Stimulated activated CD8-positive, alpha-beta memory T cell treated with anti-CD3 and anti-CD28 coated beads, Interleukin-15, amount 100 ng/mL, for 48 hours (primary cell): Measurements from ENCODE around the gene ARFGEF2.
"Not testable (repeated sequence)": the region's sequence is repeated elsewhere in the genome, so short reads cannot be mapped to it uniquely, and the experiment has no call there.

Experiments used
- DNase-seq, 2 donors: peaks; one replicate each; pipeline ENCODE4 v3.0.0-alpha.2; 2020; ENCODE audit warnings: low read depth in 2 of 2

Gene ARFGEF2

GRCh38 chr20:49063279-49063678 is 141.8 kb downstream of the ARFGEF2 start:
- no peak for DNase-seq

GRCh38 chr20:49074521-49074920 is 153.0 kb downstream of the ARFGEF2 start:
- DNase-seq = no peak

GRCh38 chr20:49078310-49078709 is 156.8 kb downstream of the ARFGEF2 start:
- DNase-seq = no peak

- DNase-seq = not testable (repeated sequence)
These were observed 160.8 kb downstream of the ARFGEF2 start for GRCh38 chr20:49082295-49082694.
